NCI-H2107 (cell line): ENCODE data around the gene PLGRKT.
"Not testable (repeated sequence)": the region's sequence is repeated elsewhere in the genome, so short reads cannot be mapped to it uniquely, and the experiment has no call there.

ENCODE experiments used
- DNase-seq: peaks from one replicate; lab custom pipeline; 2025; lab: John Stamatoyannopoulos, UW

PLGRKT gene

DNA sequence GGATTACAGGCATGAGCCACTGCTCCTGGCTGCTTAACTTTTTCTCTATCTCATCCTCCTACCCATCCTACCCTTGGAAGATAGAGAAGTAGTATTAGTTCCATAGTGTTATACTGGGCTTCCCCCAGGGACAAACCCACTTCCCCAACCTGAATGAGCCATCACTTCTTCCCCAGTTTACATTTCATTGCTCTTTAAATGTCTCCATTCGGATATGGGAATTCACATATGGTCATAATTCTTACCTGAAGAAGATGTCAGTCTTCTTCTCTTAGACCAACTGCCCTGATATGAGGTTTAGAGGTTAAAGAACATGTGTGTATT lies 14.5 kb upstream of the PLGRKT start:
- no peak for DNase-seq

DNA sequence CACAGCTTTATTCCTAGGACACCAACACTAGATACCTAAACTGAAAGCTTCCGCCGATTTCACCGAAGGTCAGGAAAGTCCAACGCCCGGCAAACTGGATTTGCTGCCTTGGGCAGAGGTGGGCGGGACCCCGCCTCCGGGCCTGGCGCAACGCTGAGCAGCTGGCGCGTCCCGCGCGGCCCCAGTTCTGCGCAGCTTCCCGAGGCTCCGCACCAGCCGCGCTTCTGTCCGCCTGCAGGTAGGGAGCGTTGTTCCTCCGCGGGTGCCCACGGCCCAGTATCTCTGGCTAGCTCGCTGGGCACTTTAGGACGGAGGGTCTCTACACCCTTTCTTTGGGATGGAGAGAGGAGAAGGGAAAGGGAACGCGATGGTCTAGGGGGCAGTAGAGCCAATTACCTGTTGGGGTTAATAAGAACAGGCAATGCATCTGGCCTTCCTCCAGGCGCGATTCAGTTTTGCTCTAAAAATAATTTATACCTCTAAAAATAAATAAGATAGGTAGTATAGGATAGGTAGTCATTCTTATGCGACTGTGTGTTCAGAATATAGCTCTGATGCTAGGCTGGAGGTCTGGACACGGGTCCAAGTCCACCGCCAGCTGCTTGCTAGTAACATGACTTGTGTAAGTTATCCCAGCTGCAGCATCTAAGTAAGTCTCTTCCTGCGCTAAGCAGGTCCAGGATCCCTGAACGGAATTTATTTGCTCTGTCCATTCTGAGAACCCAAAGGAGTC lies 12.8 kb upstream of the PLGRKT start, which contains the start of gene CD274:
TSS of gene CD274 (plus strand) at position 184 of the 733 bp plus-strand sequence. CDS start 5,572 bp downstream, outside the sequence.
- DNase-seq: peak; percentile 20

GRCh38 chr9:5449521-5450358 lies 12.0 kb upstream of the PLGRKT start:
- no peak for DNase-seq

DNA sequence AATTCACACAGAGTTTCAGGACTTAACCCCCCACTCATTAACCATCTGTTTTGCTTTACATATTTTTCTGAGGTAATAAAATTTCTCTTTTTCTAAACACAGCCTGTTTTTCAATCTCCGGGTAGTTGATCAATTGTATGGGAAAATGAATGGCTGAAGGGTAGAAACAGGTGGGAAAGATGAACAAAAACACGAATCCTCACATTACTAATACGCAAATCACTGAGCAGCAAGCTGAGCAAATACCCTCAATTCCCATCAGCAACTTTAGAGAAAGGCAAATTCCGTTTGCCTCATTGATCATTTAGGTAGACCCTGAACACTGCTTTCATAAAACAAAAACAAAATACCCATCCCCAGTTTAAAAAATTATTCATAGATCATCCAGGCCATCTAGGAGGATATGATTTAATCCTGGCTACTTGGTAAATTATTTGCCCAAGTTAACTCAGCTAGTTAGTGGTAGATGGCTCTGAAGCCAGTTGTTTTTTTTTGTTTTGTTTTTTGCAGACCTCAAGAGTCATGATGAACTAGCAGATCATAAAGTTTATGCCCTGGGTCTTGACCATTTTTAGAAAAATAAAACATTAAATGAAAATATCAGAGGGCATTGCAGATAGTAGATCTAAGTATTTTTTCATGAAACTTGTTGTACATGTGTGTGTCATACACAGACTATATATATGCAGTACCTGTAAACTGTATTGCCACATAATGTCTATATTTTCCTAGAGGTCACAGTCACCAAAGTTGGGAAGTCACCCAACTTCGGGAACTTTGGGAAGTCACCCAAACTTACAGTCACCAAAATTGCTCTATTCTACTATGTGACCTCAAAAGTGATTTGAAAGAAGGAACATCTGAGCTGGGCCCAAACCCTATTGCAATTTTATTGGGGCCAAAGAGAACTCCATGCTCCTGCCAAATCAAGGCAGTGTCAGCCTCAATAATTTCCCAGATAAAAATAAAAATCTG lies 11.0 kb upstream of the PLGRKT start:
- no peak for DNase-seq

- DNase-seq: no peak
These were observed 10.3 kb upstream of the PLGRKT start for GRCh38 chr9:5448016-5448415.

DNA sequence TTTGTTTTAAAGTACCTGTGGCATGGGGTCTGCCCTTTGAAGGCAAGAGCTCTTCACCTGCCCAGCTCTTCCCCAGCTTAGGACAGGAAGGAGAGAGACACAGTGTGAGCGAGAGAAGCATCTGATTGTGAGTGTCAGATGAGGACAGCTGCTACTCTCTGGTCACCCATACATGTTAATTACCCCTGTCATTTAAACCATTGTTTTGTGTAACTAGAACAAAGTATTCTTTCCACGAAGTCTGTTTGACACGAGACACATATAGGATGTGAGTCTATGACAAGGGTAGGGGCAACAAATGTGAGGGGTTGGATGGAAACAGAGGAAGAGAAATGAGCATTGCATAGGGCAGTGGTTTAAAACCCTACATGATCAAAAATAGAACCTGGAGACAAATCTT lies 9.6 kb upstream of the PLGRKT start:
- no peak for DNase-seq

DNA sequence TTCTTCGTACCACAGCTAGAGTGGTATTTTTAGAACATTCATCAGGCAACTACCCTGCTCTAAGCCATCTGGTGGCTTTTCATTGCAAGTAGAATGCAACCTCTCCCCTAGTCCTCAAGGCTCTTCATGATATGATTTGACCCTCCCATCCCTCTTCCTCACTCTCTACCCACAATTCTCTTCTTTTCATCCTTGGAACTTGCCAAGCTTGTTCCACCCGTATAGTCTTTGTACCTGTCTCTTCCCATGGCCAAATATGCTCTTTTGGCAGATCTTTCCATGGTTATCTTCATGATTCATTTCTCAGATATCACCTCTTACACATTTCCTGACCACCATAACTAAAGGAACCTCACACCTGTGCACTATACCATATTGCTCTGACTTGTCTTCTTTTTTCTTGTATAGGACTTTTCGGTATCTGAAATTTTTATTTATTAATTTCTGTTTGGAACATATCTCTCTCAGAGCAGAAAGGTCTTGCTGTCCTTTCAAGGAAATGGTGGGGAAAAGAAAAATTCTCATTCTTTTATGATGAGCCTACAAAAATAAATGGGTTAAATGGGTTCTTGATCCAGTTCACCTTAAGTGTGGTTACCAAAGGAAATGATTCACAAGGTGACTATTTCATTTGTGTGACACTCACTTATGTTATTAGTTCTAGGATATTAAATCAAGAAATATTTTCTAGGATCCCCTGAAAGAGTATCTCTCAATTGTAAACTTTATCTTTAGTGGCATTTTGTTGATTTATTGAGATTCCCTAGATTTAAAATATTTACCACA lies 8.9 kb upstream of the PLGRKT start:
- no peak for DNase-seq

- no peak for DNase-seq
These were observed 8.2 kb upstream of the PLGRKT start for GRCh38 chr9:5445886-5446285.

GRCh38 chr9:5445096-5445495 lies 7.4 kb upstream of the PLGRKT start:
- not testable (repeated sequence) for DNase-seq

GRCh38 chr9:5443850-5444249 lies 6.1 kb upstream of the PLGRKT start:
- no peak for DNase-seq

GRCh38 chr9:5442400-5443011 lies 4.8 kb upstream of the PLGRKT start:
- DNase-seq: no peak

GRCh38 chr9:5441043-5441442 lies 3.3 kb upstream of the PLGRKT start:
- DNase-seq: no peak

GRCh38 chr9:5440426-5440825 lies 2.7 kb upstream of the PLGRKT start:
- no peak for DNase-seq

DNA sequence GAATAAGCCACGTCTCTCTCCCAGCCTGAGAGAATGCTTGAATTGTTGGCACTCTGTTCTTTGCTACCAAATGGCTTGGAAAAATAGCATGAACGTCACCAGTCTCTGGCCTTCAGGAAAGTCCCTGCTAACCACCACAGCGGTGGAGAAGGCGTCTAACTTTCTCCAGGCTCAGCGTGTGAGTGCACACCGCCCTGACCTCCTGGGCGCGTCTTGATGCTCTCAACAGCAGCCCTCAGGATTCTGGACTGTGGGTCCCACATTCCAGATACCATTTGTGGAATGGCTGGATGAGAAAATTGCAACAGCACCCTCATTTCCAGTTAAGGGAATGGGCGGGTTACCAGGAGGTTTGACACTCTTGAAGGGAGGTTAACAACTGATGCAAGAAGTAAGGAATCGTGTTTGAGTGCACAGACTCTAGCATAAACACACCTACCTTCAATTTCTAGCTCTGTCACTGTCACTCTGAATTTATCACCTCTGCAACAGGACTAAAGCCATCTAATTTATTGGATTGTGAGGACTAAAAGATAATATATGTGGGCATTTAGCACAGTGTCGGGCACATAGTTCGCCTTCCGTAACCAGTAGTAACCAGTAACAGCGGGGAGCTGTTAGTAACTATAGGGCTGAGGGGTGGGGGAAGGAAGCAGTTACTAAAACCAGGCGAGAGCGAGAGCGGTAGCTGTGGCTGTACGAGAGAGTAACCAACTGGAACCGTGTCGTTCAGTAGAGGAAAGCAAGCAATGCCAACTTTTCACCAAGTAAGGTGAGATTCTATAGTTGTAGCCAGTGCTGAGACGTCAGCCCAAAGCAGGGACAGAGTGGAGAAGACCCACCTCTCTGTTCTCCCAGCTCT lies 807 bp upstream of the PLGRKT start:
- DNase-seq: no peak

GRCh38 chr9:5436441-5436840 lies 1.3 kb downstream of the PLGRKT start:
- no peak for DNase-seq

- DNase-seq: no peak
These were observed 1.8 kb downstream of the PLGRKT start for GRCh38 chr9:5435912-5436311.

DNA sequence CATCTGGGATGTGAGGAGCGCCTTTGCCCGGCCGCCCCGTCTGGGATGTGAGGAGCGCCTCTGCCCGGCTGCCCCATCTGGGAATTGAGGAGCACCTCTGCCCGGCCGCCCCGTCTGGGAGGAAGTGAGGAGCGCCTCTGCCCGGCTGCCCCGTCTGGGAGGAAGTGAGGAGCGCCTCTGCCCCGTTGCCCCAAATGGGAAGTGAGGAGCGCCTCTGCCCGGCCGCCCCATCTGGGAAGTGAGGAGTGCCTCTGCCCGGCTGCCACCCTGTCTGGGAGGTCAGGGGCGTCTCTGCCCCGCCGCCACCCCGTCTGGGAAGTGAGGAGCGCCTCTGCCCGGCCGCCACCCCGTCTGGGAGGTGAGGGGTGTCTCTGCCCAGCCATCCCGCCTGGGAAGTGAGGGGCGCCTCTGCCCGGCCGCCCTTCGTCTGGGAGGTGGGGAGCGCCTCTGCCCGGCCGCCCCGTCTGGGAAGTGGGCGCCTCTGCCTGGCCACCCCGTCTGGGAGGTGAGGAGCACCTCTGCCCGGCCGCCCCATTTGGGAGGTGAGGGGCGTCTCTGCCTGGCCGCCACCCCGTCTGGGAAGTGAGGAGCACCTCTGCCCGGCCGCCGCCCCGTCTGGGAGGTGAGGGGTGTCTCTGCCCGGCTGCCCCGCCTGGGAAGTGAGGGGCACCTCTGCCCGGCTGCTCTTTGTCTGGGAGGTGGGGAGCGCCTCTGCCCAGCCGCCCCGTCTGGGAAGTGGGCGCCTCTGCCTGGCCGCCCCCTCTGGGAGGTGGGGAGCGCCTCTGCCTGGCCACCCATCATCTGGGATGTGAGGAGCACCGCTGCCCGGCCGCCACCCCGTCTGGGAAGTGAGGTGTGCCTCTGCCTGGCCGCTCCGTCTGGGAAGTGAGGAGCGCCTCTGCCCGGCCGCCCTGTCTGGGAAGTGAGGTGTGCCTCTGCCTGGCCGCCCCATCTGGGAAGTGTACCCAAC lies 3.6 kb downstream of the PLGRKT start:
- DNase-seq: not testable (repeated sequence)

DNA sequence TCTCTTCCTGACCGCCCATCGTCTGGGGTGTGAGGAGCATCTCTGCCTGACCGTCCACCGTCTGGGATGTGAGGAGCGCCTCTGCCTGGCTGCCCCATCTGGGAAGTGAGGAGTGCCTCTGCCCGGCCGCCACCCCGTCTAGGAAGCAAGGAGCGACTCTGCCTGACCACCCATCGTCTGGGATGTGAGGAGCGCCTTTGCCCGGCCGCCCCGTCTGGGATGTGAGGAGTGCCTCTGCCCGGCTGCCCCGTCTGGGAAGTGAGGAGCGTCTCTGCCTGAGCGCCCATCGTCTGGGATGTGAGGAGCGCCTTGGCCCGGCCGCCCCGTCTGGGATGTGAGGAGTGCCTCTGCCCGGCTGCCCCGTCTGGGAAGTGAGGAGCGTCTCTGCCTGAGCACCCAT lies 4.4 kb downstream of the PLGRKT start:
- DNase-seq: not testable (repeated sequence)

DNA sequence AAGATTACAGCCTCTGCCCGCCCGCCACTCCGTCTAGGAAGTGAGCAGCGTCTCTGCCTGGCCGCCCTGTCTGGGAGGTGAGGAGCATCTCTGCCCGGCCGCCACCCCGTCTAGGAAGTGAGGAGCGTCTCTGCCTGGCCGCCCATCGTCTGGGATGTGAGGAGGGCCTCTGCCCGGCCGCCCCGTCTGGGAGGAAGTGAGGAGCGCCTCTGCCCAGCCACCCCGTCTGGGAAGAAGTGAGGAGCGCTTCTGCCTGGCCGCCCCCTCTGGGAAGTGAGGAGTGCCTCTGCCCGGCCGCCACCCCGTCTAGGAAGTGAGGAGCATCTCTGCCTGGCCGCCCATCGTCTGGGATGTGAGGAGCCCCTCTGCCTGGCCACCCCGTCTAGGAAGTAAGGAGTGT lies 4.8 kb downstream of the PLGRKT start:
- not testable (repeated sequence) for DNase-seq
